Choroid plexus epithelial cell (primary cell): ENCODE results near the gene ZFYVE28.

ENCODE experiments used
- DNase-seq: peaks from one replicate; pipeline ENCODE4 v3.0.0-alpha.2; 2010; ENCODE audit warnings: low read depth
- H3K4me3 ChIP-seq: 2 replicates; pipeline ENCODE4 v1.5.1; 2011; ENCODE audit warnings: low read depth, mild to moderate bottlenecking, control low read depth, low read length, moderate library complexity
- CTCF ChIP-seq: conservative IDR thresholded peaks from 2 replicates; pipeline ENCODE4 v1.5.1; 2011; ENCODE audit warnings: low read depth, mild to moderate bottlenecking, control low read depth, inconsistent platforms, low read length, moderate library complexity

The ZFYVE28 gene

GRCh38 chr4:2333916-2334644 is 84.4 kb downstream of the ZFYVE28 start:
- H3K4me3 ChIP-seq: no peak overlapping the region

GRCh38 chr4:2333356-2333841 is 85.0 kb downstream of the ZFYVE28 start:
- no peak for TF ChIP-seq CTCF
- no peak for DNase-seq
- H3K4me3 ChIP-seq: no peak overlapping the region

More at GRCh38 chr4:2333916-2334644, 84.4 kb downstream of the ZFYVE28 start:
- no peak for TF ChIP-seq CTCF
- DNase-seq: no peak

- no peak for DNase-seq
- TF ChIP-seq CTCF: no peak
- H3K4me3 ChIP-seq: no peak overlapping the region
These were observed 85.5 kb downstream of the ZFYVE28 start for GRCh38 chr4:2332976-2333319.

- H3K4me3 ChIP-seq: no peak overlapping the region
- DNase-seq: no peak
- no peak for TF ChIP-seq CTCF
These were observed 86.1 kb downstream of the ZFYVE28 start for GRCh38 chr4:2332201-2332975.

- H3K4me3 ChIP-seq: no peak overlapping the region
- no peak for DNase-seq
- no peak for TF ChIP-seq CTCF
These were observed 86.8 kb downstream of the ZFYVE28 start for GRCh38 chr4:2331519-2332200.

- no peak overlapping the region for H3K4me3 ChIP-seq
- DNase-seq: no peak
- TF ChIP-seq CTCF: no peak
These were observed 87.4 kb downstream of the ZFYVE28 start for GRCh38 chr4:2331043-2331420.
